ENCODE data around the gene TBC1D22B. TPM values are rescaled to one million over a fixed set of nuclear protein-coding genes. Genes with fewer than 3 reads are reported as not detected.

The TBC1D22B gene, protein sequence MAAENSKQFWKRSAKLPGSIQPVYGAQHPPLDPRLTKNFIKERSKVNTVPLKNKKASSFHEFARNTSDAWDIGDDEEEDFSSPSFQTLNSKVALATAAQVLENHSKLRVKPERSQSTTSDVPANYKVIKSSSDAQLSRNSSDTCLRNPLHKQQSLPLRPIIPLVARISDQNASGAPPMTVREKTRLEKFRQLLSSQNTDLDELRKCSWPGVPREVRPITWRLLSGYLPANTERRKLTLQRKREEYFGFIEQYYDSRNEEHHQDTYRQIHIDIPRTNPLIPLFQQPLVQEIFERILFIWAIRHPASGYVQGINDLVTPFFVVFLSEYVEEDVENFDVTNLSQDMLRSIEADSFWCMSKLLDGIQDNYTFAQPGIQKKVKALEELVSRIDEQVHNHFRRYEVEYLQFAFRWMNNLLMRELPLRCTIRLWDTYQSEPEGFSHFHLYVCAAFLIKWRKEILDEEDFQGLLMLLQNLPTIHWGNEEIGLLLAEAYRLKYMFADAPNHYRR
- total RNA-seq: 7.2 and 9.2 TPM in 2 replicates

GRCh38 chr6:37257634-37258404 lies at the start of gene TBC1D22B, which contains the start of gene TMEM217:
Gene TBC1D22B, plus strand, starts transcription at chr6:37257772. Its CDS starts 146 bp downstream, at chr6:37257918.
Gene TMEM217, minus strand, starts transcription at chr6:37258144. Its CDS starts 39,114 bp downstream, at chr6:37219030.

DNA sequence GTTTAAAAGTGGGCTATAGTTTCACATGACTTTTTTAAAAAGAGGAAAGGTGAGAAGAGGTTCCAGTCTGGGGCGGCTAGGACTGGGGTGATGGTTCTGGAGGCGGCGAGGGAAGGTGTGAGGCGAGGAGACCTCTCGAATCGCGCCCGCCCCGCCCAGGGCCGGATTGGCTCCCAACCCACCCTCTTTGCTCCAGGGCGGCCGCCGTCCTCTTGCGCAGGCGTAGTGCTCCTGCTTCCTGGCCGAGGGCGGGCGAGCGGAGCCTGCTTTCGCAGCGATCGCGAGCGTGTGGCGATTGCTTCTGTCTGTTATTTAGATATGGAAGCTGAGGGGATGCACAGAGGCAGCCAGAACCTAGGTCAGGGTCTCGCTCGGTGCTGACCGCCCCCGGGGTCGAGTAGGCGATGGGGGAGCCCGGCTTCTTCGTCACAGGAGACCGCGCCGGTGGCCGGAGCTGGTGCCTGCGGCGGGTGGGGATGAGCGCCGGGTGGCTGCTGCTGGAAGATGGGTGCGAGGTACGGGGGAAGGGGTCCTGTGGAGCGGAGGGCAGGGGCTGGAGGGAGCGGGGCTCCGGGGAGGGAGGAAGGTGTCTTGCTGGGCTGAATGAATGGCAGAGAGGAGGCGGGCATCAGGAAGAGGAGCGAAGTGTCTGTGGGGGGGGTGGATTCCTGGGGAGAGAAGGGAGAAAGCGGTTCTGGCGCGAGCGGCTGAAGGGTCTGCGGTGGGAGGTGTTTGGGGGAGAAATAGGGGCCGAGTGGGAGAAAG lies 96.4 kb downstream of the TBC1D22B start, which contains the start of gene RNF8:
Gene RNF8 (plus strand): TSS at position 223 of the 765 bp plus-strand sequence. CDS start 182 bp downstream, at position 405.

Other genes with a start within 250 kb of the TBC1D22B start
- gene PIM1, start 87.6 kb upstream of the TBC1D22B start, total RNA-seq: 18.4 and 18.7 TPM in 2 replicates
- 1.4 and 2.0 TPM in 2 replicates for gene TMEM217, start 372 bp downstream of the TBC1D22B start, total RNA-seq
- 23.7 and 32.9 TPM in 2 replicates for gene RNF8, start 96.2 kb downstream of the TBC1D22B start, total RNA-seq
- gene CMTR1, start 175.4 kb downstream of the TBC1D22B start, total RNA-seq: 26.2 and 36.5 TPM in 2 replicates
- 64.9 and 68.6 TPM in 2 replicates for gene CCDC167, start 242.1 kb downstream of the TBC1D22B start, total RNA-seq